Activated gamma-delta T cell treated with anti-CD3 and anti-CD28 coated beads, Interleukin-2, amount 50 U/mL, for 16 hours (primary cell): Measurements from ENCODE around the gene CLCN6.

Experiments used
- DNase-seq: peaks from one replicate; pipeline ENCODE4 v3.0.0-alpha.2; 2020; ENCODE audit warnings: low read depth

The CLCN6 gene, protein sequence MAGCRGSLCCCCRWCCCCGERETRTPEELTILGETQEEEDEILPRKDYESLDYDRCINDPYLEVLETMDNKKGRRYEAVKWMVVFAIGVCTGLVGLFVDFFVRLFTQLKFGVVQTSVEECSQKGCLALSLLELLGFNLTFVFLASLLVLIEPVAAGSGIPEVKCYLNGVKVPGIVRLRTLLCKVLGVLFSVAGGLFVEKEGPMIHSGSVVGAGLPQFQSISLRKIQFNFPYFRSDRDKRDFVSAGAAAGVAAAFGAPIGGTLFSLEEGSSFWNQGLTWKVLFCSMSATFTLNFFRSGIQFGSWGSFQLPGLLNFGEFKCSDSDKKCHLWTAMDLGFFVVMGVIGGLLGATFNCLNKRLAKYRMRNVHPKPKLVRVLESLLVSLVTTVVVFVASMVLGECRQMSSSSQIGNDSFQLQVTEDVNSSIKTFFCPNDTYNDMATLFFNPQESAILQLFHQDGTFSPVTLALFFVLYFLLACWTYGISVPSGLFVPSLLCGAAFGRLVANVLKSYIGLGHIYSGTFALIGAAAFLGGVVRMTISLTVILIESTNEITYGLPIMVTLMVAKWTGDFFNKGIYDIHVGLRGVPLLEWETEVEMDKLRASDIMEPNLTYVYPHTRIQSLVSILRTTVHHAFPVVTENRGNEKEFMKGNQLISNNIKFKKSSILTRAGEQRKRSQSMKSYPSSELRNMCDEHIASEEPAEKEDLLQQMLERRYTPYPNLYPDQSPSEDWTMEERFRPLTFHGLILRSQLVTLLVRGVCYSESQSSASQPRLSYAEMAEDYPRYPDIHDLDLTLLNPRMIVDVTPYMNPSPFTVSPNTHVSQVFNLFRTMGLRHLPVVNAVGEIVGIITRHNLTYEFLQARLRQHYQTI

DNA sequence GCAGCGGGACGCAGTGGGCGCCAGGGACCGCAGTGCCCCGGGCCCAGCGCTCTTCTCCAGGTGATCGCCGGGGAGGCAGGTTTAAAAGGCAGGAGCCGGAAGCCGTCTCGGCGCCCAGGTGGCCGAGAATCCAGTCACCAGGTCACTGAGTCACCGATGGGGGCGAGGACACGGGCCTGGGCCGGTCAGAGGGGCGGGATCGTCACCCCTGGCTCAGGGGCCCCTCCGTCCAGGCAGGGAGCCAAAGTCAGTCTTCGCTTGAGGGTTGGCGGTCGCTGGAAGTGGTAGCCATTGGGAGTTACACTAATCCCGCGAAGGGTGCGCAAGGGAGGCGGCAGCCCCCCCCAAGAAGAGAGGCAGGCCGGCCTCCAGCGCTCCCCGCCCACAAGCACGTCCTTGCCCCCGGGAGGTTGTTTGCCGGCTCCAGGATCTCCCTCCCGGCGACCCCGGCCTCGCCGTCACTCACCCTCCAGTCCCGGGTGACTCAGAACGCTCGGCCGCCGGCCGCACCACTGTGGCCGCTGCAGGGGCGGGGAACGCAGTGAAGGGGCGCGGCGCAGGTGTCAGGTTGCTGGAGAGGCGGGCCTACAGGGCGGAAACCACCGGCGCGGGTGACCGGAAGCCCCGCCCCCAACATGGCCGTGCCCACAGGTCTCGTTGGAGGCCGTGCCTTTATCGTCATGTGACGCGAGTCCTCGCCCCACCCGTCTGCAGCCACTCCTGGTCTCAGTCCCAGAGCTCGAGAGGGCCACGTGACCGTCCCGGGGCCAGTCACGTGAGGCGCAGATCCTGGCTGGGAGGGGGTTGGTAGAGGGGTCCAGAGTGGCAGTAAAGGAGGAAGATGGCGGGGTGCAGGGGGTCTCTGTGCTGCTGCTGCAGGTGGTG, at the start of gene CLCN6, which contains the start of gene MTHFR:
CLCN6 (plus strand) TSS at position 770 of the 885 bp plus-strand sequence; CDS start at position 842, 72 bp downstream.
MTHFR (minus strand) TSS at position 543 of the 885 bp plus-strand sequence. CDS start 2,848 bp downstream, outside the sequence.
- DNase-seq, result peak; percentile 95

DNA sequence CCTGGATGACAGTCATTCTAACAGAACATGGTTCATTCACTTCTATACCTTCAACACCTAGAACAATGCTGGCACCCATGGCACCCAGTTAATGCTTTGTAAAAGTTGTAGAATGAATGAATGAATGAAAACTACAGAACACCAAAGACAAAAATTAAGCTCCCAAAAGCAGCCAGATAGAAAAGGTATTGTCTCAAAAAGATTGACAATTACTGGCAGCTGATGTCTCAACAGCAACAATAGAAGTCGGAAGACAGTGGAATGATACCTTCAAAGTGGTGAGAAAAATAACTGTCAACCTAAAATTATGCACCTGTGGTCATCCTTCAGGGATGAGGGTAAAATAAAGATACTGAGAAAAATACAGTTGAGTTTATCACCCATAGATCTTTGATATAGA, 48.9 kb upstream of the CLCN6 start:
- DNase-seq, result no peak

DNA sequence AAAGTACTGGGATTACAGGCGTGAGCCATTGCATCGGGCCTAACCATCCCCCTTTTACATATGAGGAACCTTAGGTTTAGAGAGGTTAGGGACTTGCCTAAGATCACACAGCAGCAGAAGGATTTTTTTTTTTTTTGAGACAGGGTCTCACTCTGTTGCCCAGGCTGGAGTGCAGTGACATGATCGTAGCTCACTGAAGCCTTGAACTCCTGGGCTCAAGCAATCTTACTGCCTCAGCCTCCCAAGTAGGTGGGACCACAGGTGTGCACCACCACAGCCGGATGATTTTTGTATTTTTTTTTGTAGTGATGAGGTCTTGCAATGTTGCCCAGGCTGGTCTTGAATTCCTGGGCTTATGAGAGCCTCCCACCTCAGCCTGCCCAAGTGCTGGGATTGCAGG, 46.2 kb upstream of the CLCN6 start:
- DNase-seq, result no peak

DNA sequence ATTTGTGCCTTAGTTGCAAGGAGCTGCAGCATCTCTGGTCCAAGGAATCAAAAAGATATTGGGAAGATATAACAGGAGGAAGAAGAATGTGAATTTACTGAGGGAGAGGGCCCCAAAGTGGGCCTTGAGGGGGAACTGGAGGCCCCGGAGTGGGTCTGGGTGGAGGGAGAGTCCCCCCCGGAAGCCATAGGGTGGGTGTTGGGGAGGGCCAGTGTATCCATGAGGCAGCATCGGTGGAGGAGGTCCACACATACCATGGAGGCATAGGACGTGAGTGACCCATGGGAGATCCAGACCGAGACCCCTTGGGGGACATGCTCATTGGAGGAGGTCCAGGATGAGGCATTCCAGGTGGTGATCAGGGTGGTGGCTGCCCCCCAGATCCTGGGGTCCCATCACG, 44.7 kb upstream of the CLCN6 start:
- DNase-seq, result no peak

DNA sequence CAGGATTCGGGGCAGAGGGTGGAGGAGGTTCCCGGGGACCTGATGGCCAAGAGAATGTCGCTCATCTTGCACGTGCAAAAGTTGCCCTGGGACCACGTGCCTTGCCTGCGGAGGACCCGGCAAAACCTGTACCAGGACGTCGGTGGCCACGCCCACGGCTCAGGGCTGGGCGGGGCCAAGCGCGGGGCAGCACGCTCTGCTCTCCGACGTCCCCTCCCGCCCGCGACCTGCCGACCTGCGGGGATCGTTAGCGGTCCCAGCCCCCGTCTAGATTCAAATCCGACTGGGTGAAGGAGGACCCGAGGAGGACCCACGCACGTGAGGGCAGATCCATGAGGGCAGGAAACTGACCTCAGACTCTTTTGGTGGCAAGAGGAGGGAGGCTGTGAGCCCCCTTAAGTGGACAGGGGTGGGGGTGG, 44.0 kb upstream of the CLCN6 start, which contains the start of gene C1orf167:
C1orf167 (plus strand) TSS at position 206 of the 419 bp plus-strand sequence. CDS start 2,208 bp downstream, outside the sequence.
- no peak for DNase-seq

DNA sequence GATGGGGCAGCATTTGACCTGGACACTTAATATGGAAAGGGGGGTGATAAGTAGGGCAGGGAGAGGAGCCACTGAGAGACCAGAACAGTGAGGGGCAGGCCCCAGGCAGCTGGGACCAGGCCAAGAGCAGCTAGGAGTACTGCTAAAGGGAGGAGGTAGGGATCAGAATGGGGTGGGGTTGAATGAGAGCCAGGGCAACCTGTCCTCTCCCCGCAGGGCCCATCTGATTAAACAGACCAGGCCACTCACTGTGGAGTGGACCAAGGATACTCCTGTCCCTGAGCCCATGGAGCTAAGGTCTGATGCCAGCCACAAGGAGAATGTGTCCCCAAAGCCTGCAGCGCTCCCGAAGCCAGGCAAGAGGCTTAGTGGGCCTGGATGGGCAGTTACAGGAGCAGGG, 41.9 kb upstream of the CLCN6 start:
- no peak for DNase-seq

DNA sequence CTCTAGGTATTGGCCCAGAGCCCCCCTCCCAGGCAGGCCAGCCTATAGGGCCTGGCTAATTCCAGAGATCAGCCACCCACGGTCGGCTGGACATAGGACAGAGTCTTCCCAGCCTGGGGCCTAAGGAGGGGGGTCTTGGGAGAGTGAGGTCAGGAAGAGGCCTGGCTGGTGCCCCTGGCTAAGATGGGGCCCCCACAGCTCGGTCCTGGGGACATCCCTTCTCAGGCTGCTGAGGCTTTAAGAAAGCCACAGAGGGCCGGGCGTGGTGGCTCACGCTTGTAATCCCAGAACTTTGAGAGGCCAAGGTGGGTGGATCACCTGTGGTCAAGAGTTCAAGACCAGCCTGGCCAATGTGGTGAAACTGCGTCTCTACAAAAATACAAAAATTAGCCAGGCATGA, 41.5 kb upstream of the CLCN6 start:
- no peak for DNase-seq

DNA sequence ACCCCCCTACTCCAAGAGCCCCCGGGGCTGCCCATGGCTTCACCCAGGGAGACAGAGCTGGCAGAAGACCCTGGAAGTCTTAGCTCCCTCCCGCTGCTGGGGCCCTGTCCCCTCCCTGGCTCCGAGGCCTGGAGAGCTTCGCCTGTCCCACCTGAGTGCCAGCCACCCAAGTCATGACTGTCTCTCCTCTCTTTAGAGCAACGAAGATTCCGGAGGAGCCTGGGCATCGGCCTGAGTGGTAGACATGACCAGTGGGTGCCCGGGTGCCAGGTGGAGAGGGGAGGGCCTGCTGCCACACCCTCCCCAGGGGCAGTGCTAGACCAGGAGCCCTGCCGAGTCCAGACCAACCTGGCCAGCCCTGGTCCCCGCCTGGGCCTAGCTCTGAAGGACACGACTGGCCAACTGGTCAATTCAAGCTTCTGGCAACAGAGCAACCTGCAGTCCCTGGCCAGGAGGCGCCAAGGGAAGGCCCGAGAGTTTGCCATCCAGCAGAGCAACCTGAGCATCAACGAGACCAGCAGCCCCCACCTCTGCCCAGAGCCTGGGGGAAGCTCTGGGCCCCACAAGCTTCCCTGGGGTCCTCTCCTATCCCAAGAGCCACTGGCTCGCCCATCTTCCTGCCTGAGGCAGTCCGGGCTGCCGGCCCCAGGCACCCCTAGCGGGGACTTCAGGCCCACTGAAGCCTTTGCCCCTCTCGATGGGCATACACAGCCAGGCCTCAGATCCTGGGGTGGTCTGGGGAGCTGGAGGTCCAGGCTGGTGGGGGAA, 40.1 kb upstream of the CLCN6 start:
- DNase-seq, result no peak

DNA sequence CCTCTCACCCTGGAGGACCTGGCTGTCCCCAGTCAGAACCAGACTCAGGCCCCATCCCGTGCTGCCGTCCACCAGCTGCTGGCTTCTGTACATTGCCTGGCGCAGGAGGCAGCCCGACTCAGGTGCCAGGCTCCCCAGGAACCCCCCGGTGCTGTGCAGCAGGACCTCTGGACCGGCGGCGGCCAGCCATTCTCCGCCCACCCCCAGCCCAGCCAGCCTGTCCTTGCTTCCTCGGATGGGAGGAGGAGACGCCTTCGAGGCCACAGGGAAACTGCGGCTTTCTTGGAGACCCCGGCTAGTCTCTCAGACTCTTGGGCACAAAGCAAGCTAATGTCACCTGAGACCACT, 39.6 kb upstream of the CLCN6 start:
- DNase-seq, result no peak

DNA sequence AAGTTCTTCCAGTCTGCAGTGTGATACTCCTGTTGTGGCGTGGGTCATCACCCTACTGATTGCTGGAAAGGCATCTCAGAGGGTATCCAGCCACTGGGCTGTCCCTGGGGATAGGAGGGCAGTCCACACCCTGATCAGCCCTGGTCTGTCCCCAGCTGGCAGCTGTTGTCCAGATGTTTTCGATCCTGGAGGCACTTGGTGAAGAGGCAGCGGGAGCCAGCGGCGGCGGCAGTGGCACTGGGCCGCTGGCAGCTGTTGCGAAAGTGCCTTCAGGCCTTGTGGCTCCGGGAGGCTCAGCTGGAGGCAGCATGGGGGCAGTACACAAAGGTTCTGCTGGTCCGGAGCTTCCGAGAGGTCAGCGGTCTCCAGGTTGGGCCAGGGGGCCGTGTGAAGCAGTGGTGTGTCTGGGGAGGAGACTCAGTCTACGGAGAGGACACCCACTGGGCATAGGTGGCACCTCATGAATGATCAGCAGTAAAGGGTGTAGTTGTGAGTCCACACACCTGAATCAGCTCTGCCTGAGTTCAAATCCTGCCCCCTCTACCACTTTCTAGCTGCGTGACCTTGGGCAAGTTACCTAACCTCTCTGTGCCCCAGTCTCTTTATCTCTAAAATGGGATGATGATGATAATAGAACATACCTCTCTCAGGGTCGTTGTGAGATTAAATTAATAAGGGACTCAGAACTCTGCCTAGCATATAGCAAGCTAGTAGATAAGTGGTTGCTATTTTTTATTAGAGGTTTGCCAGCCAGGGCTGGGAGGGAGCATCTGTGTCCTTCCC, 37.9 kb upstream of the CLCN6 start:
- no peak for DNase-seq

DNA sequence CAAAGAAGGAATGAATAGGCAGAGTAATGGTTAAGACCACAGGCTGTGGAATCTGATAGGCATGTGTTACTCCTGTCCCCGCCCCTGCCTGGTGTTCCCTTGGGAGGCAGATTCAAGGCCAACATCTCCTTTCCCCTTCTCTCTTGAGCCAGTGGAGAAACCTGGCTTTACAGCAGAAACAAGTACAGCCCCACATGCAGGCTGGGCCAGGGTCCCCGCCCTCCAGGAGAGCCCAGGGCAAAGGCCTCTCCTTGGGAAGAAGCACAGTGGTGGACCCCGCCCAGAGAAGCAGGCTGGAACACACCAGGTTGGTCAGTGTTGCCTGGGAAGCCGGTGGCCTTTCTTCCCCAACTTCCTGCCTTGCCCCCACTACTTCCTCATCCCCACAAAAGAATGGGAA, 37.2 kb upstream of the CLCN6 start:
- no peak for DNase-seq

DNA sequence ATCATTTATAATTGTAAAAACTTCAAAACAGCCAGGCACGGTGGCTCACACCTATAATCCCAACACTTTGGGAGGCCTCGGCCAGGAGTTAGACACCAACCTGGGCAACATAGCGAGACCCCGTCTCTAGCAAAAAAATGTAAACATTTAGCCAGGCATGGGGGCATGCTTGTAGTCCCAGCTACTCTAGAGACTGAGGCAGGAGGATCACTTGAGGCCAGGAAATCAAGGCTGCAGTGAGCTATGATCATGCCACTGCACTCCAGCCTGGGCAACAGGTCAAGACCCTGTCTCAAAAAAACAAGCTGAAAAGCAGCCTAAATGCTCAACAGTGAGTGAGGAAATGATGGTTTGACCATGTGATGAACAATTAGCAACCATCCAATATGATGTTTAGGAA, 36.7 kb upstream of the CLCN6 start:
- no peak for DNase-seq

DNA sequence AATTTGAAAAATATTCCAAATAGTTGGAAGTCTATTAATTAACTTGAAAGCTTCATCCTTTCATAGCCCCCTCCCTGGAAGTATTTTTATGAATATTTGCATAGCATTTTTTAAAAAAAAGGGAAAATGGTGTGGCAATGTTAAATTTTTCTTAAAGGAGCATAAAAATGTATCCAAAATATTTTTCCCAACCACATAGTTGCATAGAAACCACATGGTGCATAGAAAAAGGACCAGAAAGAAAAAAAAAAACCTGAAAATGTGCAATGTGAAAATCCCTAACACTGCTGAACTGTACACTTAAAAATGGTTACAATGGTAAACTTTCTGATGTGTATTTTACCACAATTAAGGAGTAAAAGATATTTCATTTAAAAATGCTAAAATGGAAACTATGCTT, 36.0 kb upstream of the CLCN6 start:
- DNase-seq, result no peak

DNA sequence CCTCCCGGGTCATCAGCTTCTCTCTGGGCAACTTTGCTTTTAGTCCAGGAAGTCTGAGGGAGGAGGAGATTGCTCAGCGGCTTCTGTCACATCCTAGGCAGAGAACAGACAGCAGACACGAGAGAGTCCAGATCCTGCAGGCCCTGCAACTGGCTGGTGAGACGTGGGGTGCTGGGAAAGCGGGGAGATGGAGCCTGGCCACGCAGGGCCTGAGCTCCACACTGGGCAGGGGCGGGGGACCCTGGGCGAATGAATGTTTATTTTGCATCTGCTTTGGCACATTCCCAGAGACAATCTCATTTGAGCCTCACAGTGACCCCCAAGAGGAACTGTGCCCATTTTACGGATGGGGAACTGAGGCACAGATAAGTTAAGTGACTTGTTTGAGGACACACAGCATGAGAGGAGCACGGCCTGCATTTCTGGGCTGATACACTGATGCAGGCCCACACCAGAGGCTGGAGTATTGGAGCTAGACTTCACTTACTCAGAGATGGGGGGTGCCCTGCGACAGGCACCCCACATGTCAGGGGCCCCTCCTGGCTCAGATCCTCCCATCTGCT, 34.4 kb upstream of the CLCN6 start:
- no peak for DNase-seq

DNA sequence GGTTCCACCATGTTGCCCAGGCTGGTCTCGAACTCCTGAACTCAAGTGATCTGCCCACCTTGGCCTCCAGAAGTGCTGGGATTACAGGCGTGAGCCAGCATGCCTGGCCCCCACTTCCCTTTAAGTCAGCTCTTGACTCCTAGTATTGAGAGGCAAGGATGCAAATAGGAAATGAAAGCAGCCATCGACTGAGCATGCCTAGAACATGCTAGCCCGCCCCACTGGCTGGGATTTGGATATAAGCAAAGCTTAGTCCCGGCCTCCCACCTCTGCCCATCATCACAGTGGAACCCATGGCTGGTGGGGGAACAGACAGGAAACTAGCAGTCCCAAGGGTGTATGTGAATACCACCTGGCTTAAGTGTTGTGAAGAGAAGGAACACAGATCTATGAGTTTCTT, 33.5 kb upstream of the CLCN6 start:
- no peak for DNase-seq

DNA sequence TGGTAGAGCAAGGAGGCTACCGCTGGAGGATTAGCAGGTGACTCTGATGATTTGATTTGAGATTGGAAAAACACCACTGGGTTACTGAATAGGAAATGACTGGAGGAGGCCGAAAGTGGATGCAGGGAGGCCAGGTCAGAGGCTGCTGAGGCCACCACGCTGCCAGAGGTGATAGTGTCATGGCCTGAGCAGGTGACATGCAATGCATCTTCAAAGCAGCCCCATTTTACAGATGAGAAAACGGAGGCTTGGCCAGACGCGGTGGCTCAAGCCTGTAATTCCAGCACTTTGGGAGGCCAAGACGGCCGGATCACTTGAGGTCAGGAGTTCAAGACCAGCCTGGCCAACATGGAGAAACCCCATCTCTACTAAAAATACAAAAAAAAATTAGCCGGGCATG, 31.2 kb upstream of the CLCN6 start:
- DNase-seq, result no peak

DNA sequence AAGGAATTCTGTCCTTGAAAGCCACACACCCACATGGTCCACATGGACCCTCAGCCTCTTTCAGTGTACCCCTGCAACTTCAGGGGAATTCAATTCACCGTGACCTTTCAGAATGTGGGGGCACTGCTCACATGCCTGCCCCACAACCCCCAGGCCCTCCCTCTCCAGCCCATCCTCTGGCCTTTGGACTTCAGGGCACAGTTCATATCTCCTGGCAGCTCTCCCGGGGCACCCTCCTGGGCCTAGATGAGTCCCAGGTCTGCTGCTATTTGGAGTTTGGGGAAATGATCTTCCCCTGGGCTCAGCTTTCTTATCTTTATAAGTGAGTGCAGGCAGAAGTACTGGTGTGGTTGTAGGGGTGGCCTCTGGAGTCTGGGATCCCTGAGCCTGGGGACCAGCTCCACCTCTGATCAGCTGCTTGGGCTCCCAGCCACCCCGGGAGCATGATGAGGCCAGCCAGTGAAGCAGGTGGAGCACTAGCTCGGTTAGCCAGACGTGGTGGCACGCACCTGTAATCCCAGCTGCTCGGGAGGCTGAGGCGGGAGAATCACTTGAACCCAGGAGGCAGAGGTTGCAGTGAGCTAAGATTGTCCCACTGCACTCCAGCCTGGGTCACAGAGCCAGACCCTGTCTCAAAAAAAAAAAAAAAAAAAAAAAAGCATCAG, 28.2 kb upstream of the CLCN6 start:
- DNase-seq, result no peak

DNA sequence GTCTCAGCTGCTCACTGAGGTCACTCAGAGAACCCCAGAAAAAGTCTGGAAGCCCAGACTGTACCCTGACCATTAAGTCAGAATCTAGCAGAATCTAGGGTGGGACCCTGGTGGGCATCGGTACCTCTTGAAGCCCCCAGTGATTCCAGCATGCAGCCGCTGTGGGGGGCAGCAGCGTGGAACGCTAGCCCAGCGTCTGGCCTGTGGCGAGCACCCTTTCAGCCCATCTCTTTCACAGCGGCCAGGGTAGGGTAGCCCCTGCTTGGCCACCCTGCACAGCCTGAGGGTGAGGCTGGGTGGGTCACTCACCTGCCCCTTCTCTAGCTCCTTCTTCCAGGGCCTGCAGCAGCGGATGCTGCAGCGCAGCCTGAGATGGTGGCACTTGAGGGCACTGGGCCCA, 27.7 kb upstream of the CLCN6 start:
- DNase-seq, result no peak

DNA sequence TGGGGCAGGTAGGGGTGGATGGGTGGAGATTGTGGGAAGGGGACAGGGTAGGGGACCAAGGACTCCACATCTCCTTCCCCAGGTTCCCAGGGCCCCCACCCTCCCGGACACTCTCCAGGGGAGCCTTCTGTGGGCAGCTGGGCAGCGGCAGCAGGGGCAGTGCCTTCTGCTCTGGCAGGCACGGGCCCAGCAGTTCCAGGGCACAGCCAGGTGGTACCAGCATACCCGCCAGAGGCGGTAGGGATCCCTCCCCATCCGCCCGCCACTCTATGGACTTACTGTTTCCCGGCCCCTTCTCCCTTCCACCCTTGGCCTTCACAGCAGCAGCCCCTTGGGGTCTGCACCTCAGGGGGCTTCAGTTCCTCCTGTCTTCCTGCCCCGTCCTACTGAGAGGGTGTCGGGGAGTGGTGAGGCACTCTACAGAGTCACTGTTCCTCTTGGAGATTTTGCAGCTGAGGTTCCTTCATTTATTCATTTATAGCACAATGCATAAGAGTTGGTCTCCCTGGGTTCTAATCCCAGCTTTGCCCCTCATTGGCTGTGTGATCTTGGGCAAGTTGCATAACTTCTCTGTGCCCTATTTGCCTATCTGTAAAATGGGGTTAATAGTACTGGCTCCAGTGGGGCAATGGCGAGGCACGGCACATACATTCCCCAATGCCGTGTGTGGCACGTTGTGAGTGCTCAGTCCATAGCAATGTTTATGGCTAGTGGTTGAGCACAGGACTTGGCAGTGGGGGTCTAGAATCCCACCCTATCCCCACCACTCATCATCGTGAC, 27.0 kb upstream of the CLCN6 start:
- no peak for DNase-seq
